ENCODE measurements around the gene PPA1. TPM values are rescaled to one million over a fixed set of nuclear protein-coding genes. Genes with fewer than 3 reads are reported as not detected.

The PPA1 gene
- total RNA-seq, 1 donor from 2014 or later, result 119 TPM

DNA sequence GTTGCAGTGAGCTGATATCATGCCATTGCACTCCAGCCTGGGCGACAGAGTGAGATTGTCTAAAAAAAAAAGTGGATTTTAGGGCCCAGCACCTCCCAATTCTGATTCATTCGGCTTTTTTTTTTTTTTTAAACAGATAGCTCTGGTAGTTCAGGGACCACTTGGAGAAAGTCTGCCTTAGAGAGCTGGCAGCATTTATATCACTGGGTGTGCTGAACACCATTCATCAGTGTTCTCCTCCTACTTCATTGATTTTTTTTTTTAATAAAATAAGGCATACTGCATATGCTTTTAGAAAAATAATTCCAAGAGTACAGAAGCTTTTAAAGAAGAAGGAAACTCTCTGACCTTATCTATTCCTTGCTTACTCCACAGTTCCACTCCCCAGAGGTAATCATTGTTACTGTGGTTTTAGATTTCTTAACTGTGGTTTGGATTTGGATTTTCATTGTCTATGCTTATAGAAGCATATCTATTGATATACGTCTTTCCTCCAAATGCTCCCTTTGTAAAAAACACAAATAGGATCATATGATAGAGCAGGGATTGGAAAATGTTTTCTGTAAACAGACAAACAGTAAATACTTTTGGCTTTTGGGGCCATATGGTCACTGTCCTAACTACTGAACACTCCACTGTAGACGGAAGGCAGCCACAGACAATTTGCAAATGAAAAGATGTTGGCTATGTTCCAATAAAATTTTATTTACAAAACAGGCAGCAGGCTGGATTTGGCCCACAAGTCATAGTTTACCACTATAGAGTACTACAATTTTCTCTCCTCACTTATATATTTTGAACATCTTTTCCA is 41.9 kb downstream of the PPA1 start:
- DNase-seq (ENCODE audit: low spot score, unreplicated experiment), result no peak
- Mint-ChIP-seq H3K4me1 (ENCODE audit: low read depth) (peaks cover 11% of the 10 kb centered on the region), H3K36me3 (ENCODE audit: insufficient read depth) (no peaks in the 10 kb centered on the region), H3K4me3 (ENCODE audit: low read depth) (no peak overlapping the region), H3K27me3 (no peaks in the 10 kb centered on the region), H3K27ac (peak overlapping the region; percentile 7), H3K9me3 (ENCODE audit: low read depth) (no peaks in the 10 kb centered on the region)
- TF ChIP-seq, protein P1, sequence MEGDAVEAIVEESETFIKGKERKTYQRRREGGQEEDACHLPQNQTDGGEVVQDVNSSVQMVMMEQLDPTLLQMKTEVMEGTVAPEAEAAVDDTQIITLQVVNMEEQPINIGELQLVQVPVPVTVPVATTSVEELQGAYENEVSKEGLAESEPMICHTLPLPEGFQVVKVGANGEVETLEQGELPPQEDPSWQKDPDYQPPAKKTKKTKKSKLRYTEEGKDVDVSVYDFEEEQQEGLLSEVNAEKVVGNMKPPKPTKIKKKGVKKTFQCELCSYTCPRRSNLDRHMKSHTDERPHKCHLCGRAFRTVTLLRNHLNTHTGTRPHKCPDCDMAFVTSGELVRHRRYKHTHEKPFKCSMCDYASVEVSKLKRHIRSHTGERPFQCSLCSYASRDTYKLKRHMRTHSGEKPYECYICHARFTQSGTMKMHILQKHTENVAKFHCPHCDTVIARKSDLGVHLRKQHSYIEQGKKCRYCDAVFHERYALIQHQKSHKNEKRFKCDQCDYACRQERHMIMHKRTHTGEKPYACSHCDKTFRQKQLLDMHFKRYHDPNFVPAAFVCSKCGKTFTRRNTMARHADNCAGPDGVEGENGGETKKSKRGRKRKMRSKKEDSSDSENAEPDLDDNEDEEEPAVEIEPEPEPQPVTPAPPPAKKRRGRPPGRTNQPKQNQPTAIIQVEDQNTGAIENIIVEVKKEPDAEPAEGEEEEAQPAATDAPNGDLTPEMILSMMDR (IDR thresholded peaks at IDR 0.05; ENCODE audit: unreplicated experiment), result no peak

DNA sequence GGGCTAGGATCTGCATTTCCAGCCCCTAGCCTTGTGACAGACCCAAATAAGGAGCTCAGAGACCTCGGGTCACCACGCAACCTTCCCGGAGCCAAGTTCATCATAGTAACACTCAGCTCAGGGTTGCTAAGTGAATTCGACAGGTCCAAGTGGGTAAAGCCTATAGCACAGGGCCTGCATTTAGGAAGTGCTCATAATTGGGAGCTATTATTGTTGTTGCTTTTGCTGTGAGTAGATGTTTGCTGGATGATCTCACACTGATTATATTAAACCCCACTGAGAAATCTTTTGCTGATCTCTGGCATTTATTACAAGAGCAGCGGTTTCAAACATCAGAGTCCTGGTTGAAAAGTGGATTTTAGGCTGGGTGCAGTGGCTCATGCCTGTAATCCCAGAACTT is 42.6 kb downstream of the PPA1 start:
- DNase-seq (ENCODE audit: low spot score, unreplicated experiment), result no peak
- H3K4me3 Mint-ChIP-seq (ENCODE audit: low read depth), result no peak overlapping the region
- H3K36me3 Mint-ChIP-seq (ENCODE audit: insufficient read depth), result no peaks in the 10 kb centered on the region
- no peaks in the 10 kb centered on the region for H3K27me3 Mint-ChIP-seq
- H3K27ac Mint-ChIP-seq, result no peak overlapping the region
- TF ChIP-seq, protein P1 (IDR thresholded peaks at IDR 0.05; ENCODE audit: unreplicated experiment), result no peak
- H3K9me3 Mint-ChIP-seq (ENCODE audit: low read depth), result no peaks in the 10 kb centered on the region
- H3K4me1 Mint-ChIP-seq (ENCODE audit: low read depth), result peaks cover 11% of the 10 kb centered on the region

DNA sequence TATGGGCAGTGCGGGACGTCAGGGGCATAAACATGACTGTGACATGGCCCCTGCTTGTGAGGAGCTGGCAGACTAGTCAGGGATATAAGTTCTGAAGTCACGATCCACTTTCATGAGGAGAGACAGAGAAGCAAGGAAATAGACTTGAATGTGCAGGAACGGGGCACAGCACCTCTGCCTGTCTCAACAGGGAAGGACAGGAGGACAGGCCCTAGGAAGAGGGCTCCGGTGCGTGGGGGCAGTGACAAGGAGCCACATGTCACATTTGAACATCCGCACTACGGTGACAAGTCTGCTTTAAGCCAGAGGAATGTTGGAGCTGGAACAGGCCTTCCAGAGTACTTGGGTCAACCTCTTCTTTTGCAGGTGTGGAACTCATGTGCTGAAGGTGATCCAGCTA is 43.1 kb downstream of the PPA1 start:
- Mint-ChIP-seq H3K27me3 (no peaks in the 10 kb centered on the region), H3K4me1 (ENCODE audit: low read depth) (peaks cover 11% of the 10 kb centered on the region), H3K4me3 (ENCODE audit: low read depth) (no peak overlapping the region), H3K9me3 (ENCODE audit: low read depth) (no peaks in the 10 kb centered on the region), H3K27ac (no peak overlapping the region), H3K36me3 (ENCODE audit: insufficient read depth) (no peaks in the 10 kb centered on the region)
- TF ChIP-seq, protein P1 (IDR thresholded peaks at IDR 0.05; ENCODE audit: unreplicated experiment), result no peak
- DNase-seq (ENCODE audit: low spot score, unreplicated experiment), result no peak

DNA sequence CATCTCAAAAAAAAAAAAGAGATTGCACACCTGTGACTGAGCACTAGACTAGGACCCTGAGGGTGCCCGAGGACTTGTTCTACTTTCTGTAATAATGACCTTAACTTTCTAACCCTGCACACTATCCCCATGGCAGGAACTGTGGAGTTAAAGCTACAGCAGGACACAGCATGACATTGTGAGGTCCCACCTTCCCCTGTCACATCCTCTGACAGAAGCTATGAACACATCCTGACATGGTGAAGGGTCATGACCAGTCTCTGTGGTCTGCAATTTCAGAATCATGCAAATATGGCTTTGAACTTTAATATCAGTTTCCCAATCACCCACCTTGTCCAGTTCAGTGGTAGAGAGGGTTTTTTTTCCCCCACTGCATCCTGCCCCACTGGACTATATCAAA is 44.5 kb downstream of the PPA1 start:
- Mint-ChIP-seq H3K27ac (no peak overlapping the region), H3K27me3 (peaks cover 5% of the 10 kb centered on the region)

DNA sequence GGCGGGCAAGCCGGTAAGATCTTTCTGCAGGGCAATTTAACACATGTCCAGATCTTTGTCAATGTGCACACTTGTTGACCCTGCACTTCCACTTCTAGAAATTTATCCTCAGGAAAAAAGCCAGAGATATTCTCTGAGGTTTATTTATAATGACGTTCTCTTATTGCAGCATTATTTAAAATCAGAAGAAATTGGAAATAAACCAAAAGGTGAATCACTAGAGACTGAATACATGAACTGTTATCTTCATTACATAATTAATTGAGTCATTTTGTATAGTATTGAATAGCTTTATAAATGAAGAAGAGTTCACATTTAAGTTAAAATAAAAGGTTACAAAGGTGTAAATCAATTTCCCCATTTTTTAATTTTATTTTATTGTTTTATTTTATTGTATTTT is 46.7 kb downstream of the PPA1 start:
- Mint-ChIP-seq H3K27ac (no peak overlapping the region), H3K36me3 (ENCODE audit: insufficient read depth) (no peaks in the 10 kb centered on the region), H3K27me3 (peaks cover 16% of the 10 kb centered on the region), H3K4me3 (ENCODE audit: low read depth) (no peak overlapping the region), H3K9me3 (ENCODE audit: low read depth) (no peaks in the 10 kb centered on the region), H3K4me1 (ENCODE audit: low read depth) (peaks cover 2% of the 10 kb centered on the region)
- TF ChIP-seq, protein P1 (IDR thresholded peaks at IDR 0.05; ENCODE audit: unreplicated experiment), result no peak
- DNase-seq (ENCODE audit: low spot score, unreplicated experiment), result no peak

More for the DNA sequence above, 44.5 kb downstream of the PPA1 start:
- no peaks in the 10 kb centered on the region for H3K36me3 Mint-ChIP-seq (ENCODE audit: insufficient read depth)
- no peak overlapping the region for H3K4me3 Mint-ChIP-seq (ENCODE audit: low read depth)
- no peak for DNase-seq (ENCODE audit: low spot score, unreplicated experiment)
- peaks cover 11% of the 10 kb centered on the region for H3K4me1 Mint-ChIP-seq (ENCODE audit: low read depth)
- H3K9me3 Mint-ChIP-seq (ENCODE audit: low read depth), result no peaks in the 10 kb centered on the region
- TF ChIP-seq, protein P1 (IDR thresholded peaks at IDR 0.05; ENCODE audit: unreplicated experiment), result no peak
